ENCODE measurements around the gene DOK7. TPM values are rescaled to one million over a fixed set of nuclear protein-coding genes. Genes with fewer than 3 reads are reported as not detected.

DOK7 gene
- total and polyA plus RNA-seq, 2 of the 4 experiments (the other 2 are of a cell fraction): not detected

GRCh38 chr4:3476341-3476747, 13.2 kb downstream of the DOK7 start:
- Histone ChIP-seq H3K18ac (ENCODE audit: low read depth, low read length) (no peak overlapping the region), H2BK120ac (ENCODE audit: low read depth, low read length) (no peak overlapping the region), H3K56ac (ENCODE audit: extremely low read depth, insufficient read depth, low read length) (no peak overlapping the region), H4K5ac (ENCODE audit: low read depth, low read length) (no peak overlapping the region), H3K27me3 (ENCODE audit: control insufficient read depth, insufficient read depth, low read length) (peaks cover 41% of the 10 kb centered on the region), H3K9ac (ENCODE audit: low read depth, low read length) (no peak overlapping the region), H3K9me3 (ENCODE audit: control insufficient read depth, insufficient read depth, low read length) (no peaks in the 10 kb centered on the region), H4K91ac (ENCODE audit: insufficient read depth, low read depth, low read length) (no peak overlapping the region), H3K14ac (replicated peaks; ENCODE audit: low read depth, low read length) (no peak overlapping the region), H3K9me1 (ENCODE audit: insufficient read depth, low read length) (no peaks in the 10 kb centered on the region), H3K27ac (ENCODE audit: insufficient read depth, low read length) (no peak overlapping the region), H3K23ac (ENCODE audit: low read depth, low read length) (no peak overlapping the region), H4K20me1 (ENCODE audit: insufficient read depth, low read length) (no peaks in the 10 kb centered on the region), H4K8ac (ENCODE audit: low read depth in 2 of 2, low read length in 2 of 2) (no peak overlapping the region), H3K4ac (ENCODE audit: low read depth, low read length) (no peak overlapping the region), H2AFZ (replicated peaks; ENCODE audit: low read length, poor library complexity) (no peak overlapping the region), H3K4me2 (ENCODE audit: low read depth, low read length) (no peak overlapping the region), H2AK5ac (ENCODE audit: low read depth, low read length) (no peak overlapping the region), H3K36me3 (ENCODE audit: control insufficient read depth, insufficient read depth, low read length) (no peaks in the 10 kb centered on the region), H2AK9ac (replicated peaks; ENCODE audit: low read depth, low read length, poor library complexity) (no peak overlapping the region), H2BK15ac (ENCODE audit: low read depth, low read length) (no peak overlapping the region), H3K4me3 (ENCODE audit: insufficient read depth, low read depth, low read length) (no peak overlapping the region), H3K4me1 (ENCODE audit: control insufficient read depth, insufficient read depth, low read length) (no peaks in the 10 kb centered on the region), H2BK5ac (ENCODE audit: low read depth, low read length, poor library complexity, severe bottlenecking) (no peak overlapping the region), H3K79me1 (ENCODE audit: low read depth in 1 of 2, low read length in 2 of 2) (no peaks in the 10 kb centered on the region), H2BK20ac (ENCODE audit: low read depth, low read length) (no peak overlapping the region)
- CTCF ChIA-PET: no interaction called here
- no TSS peak for BruUV-seq (replicated peaks)
- DNase-seq (no peak), ATAC-seq (ENCODE audit: low read depth) (no peak)
- POLR2A ChIA-PET (ENCODE audit: unreplicated experiment): no interaction called here
- dilution Hi-C loops (cut with HindIII; ENCODE audit: low sequenced_read_pairs, unreplicated experiment): no loop called here
- TF ChIP-seq RFX5 (IDR thresholded peaks at IDR 0.05; ENCODE audit: low read depth, low read length): no peak
- no peak for TF ChIP-seq MAZ (IDR thresholded peaks at IDR 0.05; ENCODE audit: borderline replicate concordance, low read depth, low read length)
- TF ChIP-seq RAD21 (IDR thresholded peaks at IDR 0.05; ENCODE audit: low read length): no peak
- TF ChIP-seq MAFK (IDR thresholded peaks at IDR 0.05; ENCODE audit: low read depth, low read length): no peak
- TF ChIP-seq, protein P1, sequence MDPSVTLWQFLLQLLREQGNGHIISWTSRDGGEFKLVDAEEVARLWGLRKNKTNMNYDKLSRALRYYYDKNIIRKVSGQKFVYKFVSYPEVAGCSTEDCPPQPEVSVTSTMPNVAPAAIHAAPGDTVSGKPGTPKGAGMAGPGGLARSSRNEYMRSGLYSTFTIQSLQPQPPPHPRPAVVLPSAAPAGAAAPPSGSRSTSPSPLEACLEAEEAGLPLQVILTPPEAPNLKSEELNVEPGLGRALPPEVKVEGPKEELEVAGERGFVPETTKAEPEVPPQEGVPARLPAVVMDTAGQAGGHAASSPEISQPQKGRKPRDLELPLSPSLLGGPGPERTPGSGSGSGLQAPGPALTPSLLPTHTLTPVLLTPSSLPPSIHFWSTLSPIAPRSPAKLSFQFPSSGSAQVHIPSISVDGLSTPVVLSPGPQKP (IDR thresholded peaks at IDR 0.05; ENCODE audit: borderline replicate concordance, low read depth, low read length): no peak
- TF ChIP-seq CHD1 (IDR thresholded peaks at IDR 0.05; ENCODE audit: low read depth, low read length): no peak
- no peak for TF ChIP-seq CEBPB (IDR thresholded peaks at IDR 0.05; ENCODE audit: low read depth, low read length)
- TF ChIP-seq SMC3 (IDR thresholded peaks at IDR 0.05; ENCODE audit: low read depth, low read length): no peak
- no peak for TF ChIP-seq POLR2A (IDR thresholded peaks at IDR 0.05; ENCODE audit: low read depth, low read length)
- TF ChIP-seq, protein P2, sequence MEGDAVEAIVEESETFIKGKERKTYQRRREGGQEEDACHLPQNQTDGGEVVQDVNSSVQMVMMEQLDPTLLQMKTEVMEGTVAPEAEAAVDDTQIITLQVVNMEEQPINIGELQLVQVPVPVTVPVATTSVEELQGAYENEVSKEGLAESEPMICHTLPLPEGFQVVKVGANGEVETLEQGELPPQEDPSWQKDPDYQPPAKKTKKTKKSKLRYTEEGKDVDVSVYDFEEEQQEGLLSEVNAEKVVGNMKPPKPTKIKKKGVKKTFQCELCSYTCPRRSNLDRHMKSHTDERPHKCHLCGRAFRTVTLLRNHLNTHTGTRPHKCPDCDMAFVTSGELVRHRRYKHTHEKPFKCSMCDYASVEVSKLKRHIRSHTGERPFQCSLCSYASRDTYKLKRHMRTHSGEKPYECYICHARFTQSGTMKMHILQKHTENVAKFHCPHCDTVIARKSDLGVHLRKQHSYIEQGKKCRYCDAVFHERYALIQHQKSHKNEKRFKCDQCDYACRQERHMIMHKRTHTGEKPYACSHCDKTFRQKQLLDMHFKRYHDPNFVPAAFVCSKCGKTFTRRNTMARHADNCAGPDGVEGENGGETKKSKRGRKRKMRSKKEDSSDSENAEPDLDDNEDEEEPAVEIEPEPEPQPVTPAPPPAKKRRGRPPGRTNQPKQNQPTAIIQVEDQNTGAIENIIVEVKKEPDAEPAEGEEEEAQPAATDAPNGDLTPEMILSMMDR (conservative IDR thresholded peaks at IDR 0.05; ENCODE audit: low read depth, low read length): no peak
- no peak for TF ChIP-seq RCOR1 (IDR thresholded peaks at IDR 0.05; ENCODE audit: insufficient replicate concordance, low read length)
- no peak for TF ChIP-seq BHLHE40 (IDR thresholded peaks at IDR 0.05; ENCODE audit: low read depth, low read length)
- no peak for TF ChIP-seq FOS (IDR thresholded peaks at IDR 0.05; ENCODE audit: low read depth, low read length)
- TF ChIP-seq MXI1 (IDR thresholded peaks at IDR 0.05; ENCODE audit: borderline replicate concordance, low read depth, low read length): no peak
- TF ChIP-seq NFE2L2 (IDR thresholded peaks at IDR 0.05; ENCODE audit: low read depth, low read length): no peak
- TF ChIP-seq USF2 (IDR thresholded peaks at IDR 0.05; ENCODE audit: low read depth, low read length): no peak
- 83% methylated on average over 7 of the region's 22 CpGs; no CpG with 5 or more reads in 1 of the 2 experiments for WGBS, 2 experiments (ENCODE audit: extremely low coverage in 2 of 2, insufficient read length in 1 of 2)
- intact Hi-C loops (cut with micrococcal nuclease): no loop called here
- in situ Hi-C loops (cut with MboI; ENCODE audit: low sequenced_read_pairs): no loop called here
